GM18870 (cell line): ENCODE measurements around the gene VWA2.

Experiments used
- ATAC-seq: cut with Tn5 transposase; IDR thresholded peaks from one replicate; pipeline ENCODE4 v1.9.1; 2021; ENCODE audit warnings: moderate library complexity; ENCODE audit not compliant: unreplicated experiment

Gene VWA2

GRCh38 chr10:114337510-114338462 is 98.7 kb downstream of the VWA2 start:
- ATAC-seq: no peak

- no peak for ATAC-seq
Measured at GRCh38 chr10:114340816-114341215, 101.8 kb downstream of the VWA2 start.
